ENCODE measurements around the gene MANF. TPM values are rescaled to one million over a fixed set of nuclear protein-coding genes. Genes with fewer than 3 reads are reported as not detected.

Gene MANF
- total and polyA plus RNA-seq, 2 of the 13 experiments (the other 11 are each of a cell fraction or from before 2014, with no cell fraction given) = 55.4 to 269 TPM

- TF ChIP-seq ZNF280D (CRISPR knock-in tag; IDR thresholded peaks at IDR 0.05) (no peak), ZNF580 (CRISPR knock-in tag; IDR thresholded peaks at IDR 0.05; ENCODE audit: borderline replicate concordance, low read depth) (0 out of 2 replicates have a peak, but pooled peaks have one; percentile 43), MXI1 (IDR thresholded peaks at IDR 0.05; ENCODE audit: borderline replicate concordance, low read depth, low read length) (no peak)
These were observed 9.4 kb downstream of the MANF start (continued) for GRCh38 chr3:51394541-51394940.

- Histone ChIP-seq H2AFZ (ENCODE audit: low read length) (no peak overlapping the region), H3K4me1 (ENCODE audit: insufficient read depth, low read length) (peaks cover 33% of the 10 kb centered on the region), H3K9me3 (ENCODE audit: low read length) (no peaks in the 10 kb centered on the region), H3K9ac (ENCODE audit: insufficient read depth, low read depth, low read length) (no peak overlapping the region), H3K79me2 (ENCODE audit: insufficient read depth, low read length) (peaks cover 41% of the 10 kb centered on the region), H4K20me1 (ENCODE audit: insufficient read depth, low read length) (peaks cover 20% of the 10 kb centered on the region), H3K4me2 (ENCODE audit: low read depth, low read length) (no peak overlapping the region), H3K27ac (ENCODE audit: extremely low read length, insufficient read depth, low read length) (no peak overlapping the region), H3K4me3 (replicated peaks in 1 of 3; ENCODE audit: insufficient read depth in 1 of 3, low read depth in 2 of 3, low read length in 3 of 3) (no peak overlapping the region), H3K27me3 (ENCODE audit: control insufficient read depth in 1 of 2, insufficient read depth in 2 of 2, low read length in 2 of 2) (no peaks in the 10 kb centered on the region), H3K36me3 (replicated peaks in 1 of 2; ENCODE audit: control insufficient read depth in 1 of 2, insufficient read depth in 2 of 2, low read length in 2 of 2) (peaks cover 21 to 66% of the 10 kb centered on the region in 2 experiments)
- intact Hi-C loops (cut with micrococcal nuclease; ENCODE audit: unreplicated experiment) = no loop called here
- ChIA-PET POLR2A (interaction anchor here (2.2 kb wide), 1 partner anchor 104 kb away, joined by 6 read pairs; the partner anchor contains the start of gene DCAF1), CTCF (ENCODE audit: low intra/inter-chr PET ratio, low total read pairs) (no interaction called here)
- FAIRE-seq (no peak), ATAC-seq (no peak), DNase-seq (ENCODE audit: low spot score) (no peak)
- in situ Hi-C loops (cut with HindIII; ENCODE audit: extremely low pct_ligation_motif_present, low pct_unique_long_range_greater_than_20kb) = no loop called here
- 97% methylated on average over 12 of the region's 12 CpGs for WGBS (ENCODE audit: low lambda C conversion rate)
- BruUV-seq (replicated peaks) = no TSS peak
- TF ChIP-seq ELK4 (CRISPR knock-in tag; IDR thresholded peaks at IDR 0.05; ENCODE audit: borderline replicate concordance) (no peak), HNRNPK (IDR thresholded peaks at IDR 0.05; ENCODE audit: low read depth, low read length, poor library complexity, severe bottlenecking) (no peak), RBFOX2 (IDR thresholded peaks at IDR 0.05; ENCODE audit: low read depth, low read length) (peak; percentile 36; the same call in 1 of the 2 replicates), SALL2 (CRISPR knock-in tag; IDR thresholded peaks at IDR 0.05) (no peak), ZNF792 (CRISPR knock-in tag; IDR thresholded peaks at IDR 0.05) (no peak), MLXIP (CRISPR knock-in tag; IDR thresholded peaks at IDR 0.05; ENCODE audit: borderline replicate concordance) (no peak), HMG20B (CRISPR knock-in tag; conservative IDR thresholded peaks at IDR 0.05) (no peak), ZNF329 (CRISPR knock-in tag; IDR thresholded peaks at IDR 0.05; ENCODE audit: low read depth) (no peak), CREB3 (CRISPR knock-in tag; IDR thresholded peaks at IDR 0.05) (no peak)
These were observed 10.6 kb downstream of the MANF start for GRCh38 chr3:51395493-51396213.

All from HepG2 (cell line).